HUDEP-2 (cell line): ENCODE measurements around the gene ERVK3-1.
"Not testable (repeated sequence)": the region's sequence is repeated elsewhere in the genome, so short reads cannot be mapped to it uniquely, and the experiment has no call there.

Source experiments
- DNase-seq, 76 experiments: peaks; one replicate each; lab custom pipeline; 2025; ENCODE audit not compliant: unreplicated experiment in 76 of 76; lab: John Stamatoyannopoulos, UW

ERVK3-1 gene

DNA sequence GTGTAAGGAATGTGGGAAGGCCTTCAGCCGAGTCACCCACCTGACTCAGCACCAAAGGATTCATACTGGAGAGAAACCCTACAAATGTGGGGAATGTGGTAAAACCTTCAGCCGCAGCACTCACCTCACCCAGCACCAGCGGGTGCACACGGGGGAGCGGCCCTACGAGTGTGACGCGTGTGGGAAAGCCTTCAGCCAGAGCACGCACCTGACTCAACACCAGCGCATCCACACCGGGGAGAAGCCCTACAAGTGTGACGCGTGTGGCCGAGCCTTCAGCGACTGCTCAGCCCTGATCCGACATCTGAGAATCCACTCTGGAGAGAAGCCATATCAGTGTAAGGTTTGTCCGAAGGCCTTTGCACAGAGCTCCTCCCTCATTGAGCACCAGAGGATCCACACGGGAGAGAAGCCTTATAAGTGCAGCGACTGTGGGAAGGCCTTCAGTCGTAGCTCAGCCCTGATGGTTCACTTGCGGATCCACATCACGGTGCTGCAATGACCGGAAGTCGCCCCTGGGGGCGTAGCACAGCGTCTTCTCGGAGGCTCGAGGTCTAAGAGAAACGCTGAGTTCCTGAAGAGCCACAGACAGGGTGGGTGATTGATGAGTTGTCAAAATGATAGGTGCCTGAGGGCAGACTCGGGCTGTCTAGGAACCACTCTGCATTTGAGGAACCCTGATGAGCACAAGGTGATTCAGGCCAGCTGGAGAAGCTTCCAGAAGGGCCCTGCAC lies 33.8 kb downstream of the ERVK3-1 start:
- DNase-seq, result no peak

DNA sequence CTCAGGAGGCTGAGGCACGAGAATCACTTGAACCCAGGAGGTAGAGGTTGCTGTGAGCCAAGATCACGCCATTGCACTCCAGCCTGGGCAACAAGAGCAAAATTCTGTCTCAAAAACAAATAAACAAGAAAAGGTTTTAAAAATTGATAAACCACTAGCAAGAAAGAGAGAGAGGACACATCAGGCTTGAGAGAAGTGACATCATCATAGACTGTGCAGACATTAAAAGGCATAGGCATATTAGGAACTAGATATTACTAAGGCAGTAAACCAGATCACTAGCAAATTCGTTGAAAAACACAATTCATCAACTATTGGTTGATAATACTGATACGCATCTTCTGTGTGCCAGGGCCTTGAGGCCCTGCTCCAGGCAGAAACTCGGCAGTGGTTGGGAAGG lies 40.4 kb downstream of the ERVK3-1 start:
- DNase-seq, result no peak

DNA sequence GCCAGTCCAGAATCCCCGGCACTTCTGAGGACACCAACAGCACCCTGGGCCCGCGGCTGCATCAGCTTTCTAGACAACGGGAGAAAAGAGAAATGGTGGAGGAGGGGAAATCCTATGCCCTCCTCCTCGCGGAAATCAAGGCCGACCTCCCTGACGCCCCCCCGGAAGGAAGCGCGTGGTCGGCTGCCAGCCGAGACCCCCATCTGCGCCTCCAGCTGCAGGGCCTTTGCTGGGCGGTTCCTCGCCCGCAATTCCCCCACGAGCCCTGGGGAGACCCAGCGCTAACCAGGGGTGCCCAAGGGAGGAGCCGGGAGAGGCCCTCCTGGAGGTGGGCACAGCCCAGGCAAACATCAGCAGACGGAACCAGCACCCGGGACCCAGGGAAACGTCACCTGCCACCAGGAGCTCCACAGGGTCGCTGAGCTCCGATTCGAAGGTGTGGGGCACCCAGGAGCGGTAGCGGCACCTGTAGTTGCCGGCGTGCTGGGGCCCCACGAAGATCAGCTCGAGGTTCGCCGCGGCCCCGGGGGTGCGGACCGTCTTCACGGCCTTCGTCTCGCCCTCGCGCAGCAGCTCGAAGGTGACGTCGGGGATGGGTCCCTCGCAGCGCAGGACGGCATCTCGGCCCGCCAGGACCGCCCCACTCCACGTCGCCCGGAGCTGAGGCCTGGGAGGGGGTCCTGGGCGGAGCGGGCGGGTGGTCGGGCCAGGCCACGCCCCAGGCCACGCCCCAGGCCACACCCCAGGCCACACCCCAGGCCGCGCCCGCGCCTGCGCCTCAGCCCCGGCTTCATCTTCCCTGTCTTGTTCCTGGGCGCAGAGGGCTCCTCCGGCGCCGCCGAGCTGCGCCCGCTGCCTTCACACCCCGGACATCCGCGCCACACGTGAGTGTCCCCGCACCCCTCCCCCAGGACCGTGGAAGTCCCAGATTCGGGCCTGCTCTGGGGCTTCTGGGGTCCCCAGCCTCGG lies 42.1 kb downstream of the ERVK3-1 start:
- DNase-seq, result peak in 1 of 76 experiments; percentile 16

DNA sequence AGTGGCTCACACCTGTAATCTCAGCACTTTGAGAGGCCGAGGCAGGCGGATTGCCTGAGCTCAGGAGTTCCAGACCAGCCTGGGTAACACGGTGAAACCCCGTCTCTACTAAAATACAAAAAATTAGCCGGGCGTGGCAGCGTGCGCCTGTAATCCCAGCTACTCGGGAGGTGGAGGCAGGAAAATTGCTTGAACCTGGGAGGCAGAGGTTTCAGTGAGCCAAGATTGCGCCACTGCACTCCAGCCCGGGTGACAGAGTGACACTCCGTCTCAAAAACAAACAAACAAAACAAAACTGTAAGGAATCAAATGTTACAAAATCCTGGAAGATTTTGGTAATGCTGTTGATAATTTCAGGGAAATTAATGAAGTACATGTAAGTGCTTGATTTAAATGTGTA lies 42.9 kb downstream of the ERVK3-1 start:
- DNase-seq, result not testable (repeated sequence)

DNA sequence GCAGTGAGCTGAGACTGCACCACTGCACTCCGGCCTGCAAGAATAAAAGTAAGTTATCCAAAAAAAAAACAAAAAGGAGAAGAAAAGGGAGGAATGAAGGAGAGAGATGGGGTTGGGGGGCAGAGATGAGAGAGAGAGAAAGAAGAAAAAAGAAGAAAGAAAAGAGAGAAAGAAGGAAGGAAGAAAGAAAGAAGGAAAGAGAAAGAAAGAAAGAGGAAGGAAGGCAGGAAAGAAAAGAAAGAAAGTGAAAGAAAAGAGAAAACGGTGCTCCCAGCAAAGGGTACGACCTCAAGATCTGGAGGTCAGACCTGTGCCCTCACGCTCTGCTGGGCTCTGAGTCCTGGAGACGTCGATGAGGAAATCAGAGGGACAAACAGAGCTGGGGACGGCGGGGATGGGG lies 44.4 kb downstream of the ERVK3-1 start:
- no peak for DNase-seq

- DNase-seq, result no peak
These were observed 45.1 kb downstream of the ERVK3-1 start for GRCh38 chr19:58350001-58350861.

DNA sequence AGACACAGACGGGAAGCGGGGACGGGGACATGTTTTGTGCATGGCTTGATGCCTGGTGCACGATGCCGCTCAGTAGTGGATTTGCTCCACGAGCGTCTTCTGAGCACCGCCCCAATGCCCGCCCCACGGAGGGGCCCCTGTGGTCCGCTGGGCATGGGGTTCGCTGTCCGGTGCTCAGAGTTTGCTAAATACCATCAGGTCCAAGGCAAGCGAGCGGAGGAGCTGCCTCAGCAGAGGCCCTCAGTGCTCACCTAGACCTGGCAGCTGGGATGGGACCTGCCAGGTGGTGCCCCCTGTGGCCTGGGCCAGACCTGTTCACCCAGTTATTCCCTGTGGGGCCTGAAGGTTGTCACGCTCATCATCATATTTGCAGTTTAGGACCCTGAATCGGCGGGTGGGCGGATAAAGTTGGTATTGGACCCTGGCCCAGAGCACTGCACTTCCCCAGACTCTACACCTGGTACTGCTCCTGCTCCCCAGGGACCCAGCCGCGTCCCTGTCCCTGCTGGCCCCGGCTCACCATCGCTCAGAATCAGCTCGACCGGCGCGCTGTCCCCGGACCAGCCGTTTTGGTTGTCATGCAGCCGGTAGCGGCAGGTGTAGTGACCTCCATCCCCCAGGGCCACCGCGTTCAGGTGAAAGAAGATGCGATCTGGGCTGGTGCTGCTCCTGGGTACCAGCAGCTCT lies 45.8 kb downstream of the ERVK3-1 start:
- DNase-seq, result no peak

GRCh38 chr19:58351558-58351878 lies 46.3 kb downstream of the ERVK3-1 start:
- DNase-seq, result no peak

- DNase-seq, result no peak
These were observed 47.0 kb downstream of the ERVK3-1 start for GRCh38 chr19:58351990-58352755.

- no peak for DNase-seq
These were observed 47.8 kb downstream of the ERVK3-1 start, which contains the start of gene A1BG for GRCh38 chr19:58352760-58353671. Gene A1BG (minus strand): TSS chr19:58353492. CDS start chr19:58353437, 55 bp downstream.

DNA sequence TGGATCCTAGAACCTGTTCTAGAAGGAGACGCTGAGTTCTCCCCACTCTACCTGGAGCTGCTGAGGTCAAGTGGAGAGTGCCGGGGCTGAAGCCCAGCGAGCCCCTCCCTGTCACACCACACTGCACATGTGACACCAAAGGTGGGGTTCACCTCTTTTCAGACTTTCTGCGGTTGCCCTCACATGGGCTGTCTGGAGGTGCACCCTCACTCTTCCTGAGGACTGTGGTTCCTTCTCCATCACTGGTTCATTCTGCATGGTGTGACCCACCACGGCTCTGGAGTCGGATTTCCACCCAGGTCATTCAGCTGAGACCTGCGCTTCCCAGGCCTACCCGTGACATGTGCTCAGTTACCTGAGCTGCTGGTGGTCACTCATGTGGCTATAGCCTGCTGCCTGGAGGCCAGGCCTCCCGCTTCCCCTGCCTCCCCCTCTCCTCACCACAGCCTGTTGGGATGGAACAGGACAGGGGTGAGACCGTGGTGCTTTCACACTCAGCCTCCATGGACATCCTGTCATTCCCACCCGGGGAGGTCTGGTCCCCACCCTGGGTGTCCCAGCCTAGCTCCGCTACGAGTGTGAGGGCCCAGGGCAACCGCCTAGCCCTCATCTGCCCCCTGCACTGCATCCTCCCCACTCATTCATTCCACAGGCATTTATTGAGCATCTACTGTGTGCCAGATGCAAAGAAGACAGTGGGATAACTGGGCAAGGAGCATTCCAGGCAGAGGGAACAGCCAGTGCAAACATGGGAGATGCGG lies 48.7 kb downstream of the ERVK3-1 start:
- no peak for DNase-seq

DNA sequence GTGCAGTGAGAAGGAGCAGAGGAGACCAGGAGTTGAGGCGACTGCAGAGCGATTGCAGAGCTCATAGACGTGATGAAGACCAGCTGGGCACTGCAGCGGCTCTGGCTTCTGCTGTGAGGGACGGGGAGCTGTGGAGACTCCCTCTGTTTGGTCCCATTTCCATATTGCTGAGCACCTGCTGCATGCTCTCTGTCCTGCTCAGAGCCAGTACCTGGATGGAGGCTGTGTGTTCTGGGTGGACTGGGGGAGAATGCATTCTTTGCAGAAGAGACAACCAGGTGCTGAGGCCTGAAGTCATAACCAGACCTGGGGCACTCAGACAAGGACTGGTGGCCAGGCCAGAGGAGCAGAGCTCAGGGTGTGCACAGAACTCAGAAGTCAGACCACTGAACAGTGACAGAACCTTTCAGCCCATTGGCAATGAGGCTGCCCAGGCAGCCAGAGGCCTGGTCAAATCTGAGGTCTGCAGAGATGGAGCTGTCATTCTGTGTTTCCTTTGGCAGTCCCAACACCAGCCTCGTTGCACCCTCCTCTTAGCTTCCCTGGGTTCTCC lies 49.4 kb downstream of the ERVK3-1 start:
- DNase-seq, result no peak

DNA sequence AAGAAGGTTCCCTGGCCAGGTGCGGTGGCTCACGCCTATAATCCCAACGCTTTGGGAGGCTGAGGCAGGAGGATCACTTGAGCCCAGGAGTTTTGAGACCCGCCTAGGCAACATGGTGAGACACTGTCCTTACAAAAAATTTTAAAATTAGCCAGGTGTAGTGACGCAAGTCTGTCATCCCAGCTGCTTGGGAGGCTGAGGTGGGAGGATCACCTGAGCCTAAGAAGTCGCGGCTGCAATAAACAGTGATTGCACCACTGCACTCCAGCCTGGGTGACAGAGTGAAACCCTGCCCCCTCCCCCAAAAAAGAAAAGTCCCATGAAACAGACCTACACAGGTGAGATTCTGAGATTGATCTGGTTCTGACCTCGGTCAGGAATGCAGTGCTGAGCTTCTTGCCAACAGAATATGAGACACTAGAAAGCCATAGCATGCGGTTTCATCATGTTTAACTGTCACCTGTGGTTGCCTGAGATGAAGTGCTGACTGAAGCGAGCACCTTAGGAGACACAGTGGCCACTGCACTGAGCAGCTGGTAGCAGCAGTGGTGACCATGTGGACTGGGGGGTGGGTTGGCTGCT lies 50.1 kb downstream of the ERVK3-1 start:
- no peak for DNase-seq

- no peak for DNase-seq
These were observed 51.0 kb downstream of the ERVK3-1 start for GRCh38 chr19:58355908-58356765.

- DNase-seq, result no peak
These were observed 51.7 kb downstream of the ERVK3-1 start for GRCh38 chr19:58356766-58357480.
